Measurements from ENCODE around the gene MKX. TPM values are rescaled to one million over a fixed set of nuclear protein-coding genes. Genes with fewer than 3 reads are reported as not detected.

Gene MKX
- total and polyA plus RNA-seq, 2 donors (not counting 1 experiment from before 2014, with no cell fraction given): not detected

- POLR2A ChIA-PET: no interaction called here
- no peak for DNase-seq
- no peak overlapping the region for H3K27ac Mint-ChIP-seq
- no peak overlapping the region for H3K9ac ChIP-seq (ENCODE audit: low read length)
- intact Hi-C loops (cut with micrococcal nuclease): no loop called here
- no peaks in the 10 kb centered on the region for H3K4me1 ChIP-seq (ENCODE audit: control insufficient read depth in 2 of 2, insufficient read depth in 2 of 2, low read length in 2 of 2)
- H2AFZ ChIP-seq (ENCODE audit: insufficient read depth, low read depth, low read length, poor library complexity, severe bottlenecking): no peak overlapping the region
- CTCF ChIA-PET: interaction anchor here (1.1 kb wide), 1 partner anchor 10 kb away, joined by 3 read pairs; no protein-coding TSS in a partner anchor
- H4K20me1 ChIP-seq (ENCODE audit: control insufficient read depth, insufficient read depth, low read length, poor library complexity, severe bottlenecking): no peaks in the 10 kb centered on the region
- TF ChIP-seq EZH2 (IDR thresholded peaks at IDR 0.05; ENCODE audit: borderline replicate concordance, insufficient read depth, low read depth, low read length, poor library complexity, severe bottlenecking): no peak
- TF ChIP-seq CTCF (IDR thresholded peaks at IDR 0.05): no peak
- H3K9me3 ChIP-seq (ENCODE audit: control extremely low read depth in 1 of 3, control insufficient read depth in 2 of 3, insufficient read depth in 1 of 3, low read length in 2 of 3): no peaks in the 10 kb centered on the region
- no peaks in the 10 kb centered on the region for H3K79me2 ChIP-seq (ENCODE audit: control insufficient read depth, insufficient read depth, low read length)
- no peak overlapping the region for H3K27ac ChIP-seq (ENCODE audit: low read length in 2 of 2)
- no peak overlapping the region for H3K4me2 ChIP-seq (replicated peaks; ENCODE audit: low read depth, low read length, poor library complexity, severe bottlenecking)
- no peak for ATAC-seq (ENCODE audit: low read depth)
- no peak overlapping the region for H3K4me3 Mint-ChIP-seq
- no peaks in the 10 kb centered on the region for H3K27me3 ChIP-seq (replicated peaks in 1 of 4; ENCODE audit: control extremely low read depth in 1 of 4, control insufficient read depth in 3 of 4, insufficient read depth in 4 of 4, low read length in 3 of 4)
- H3K4me3 ChIP-seq (ENCODE audit: control extremely low read depth in 1 of 5, extremely low read depth in 1 of 5, insufficient read depth in 1 of 5, low read depth in 2 of 5, low read length in 4 of 5): no peak overlapping the region
- no peaks in the 10 kb centered on the region for H3K36me3 ChIP-seq (replicated peaks in 1 of 2; ENCODE audit: control extremely low read depth in 1 of 2, control insufficient read depth in 1 of 2, extremely low read depth in 1 of 2, insufficient read depth in 2 of 2, low read length in 1 of 2)
- WGBS (ENCODE audit: insufficient coverage): 85% methylated on average over 4 of the region's 5 CpGs
- H3K9me3 Mint-ChIP-seq (ENCODE audit: insufficient read depth): no peaks in the 10 kb centered on the region
- H3K27me3 Mint-ChIP-seq: peaks cover 7% of the 10 kb centered on the region
- no peaks in the 10 kb centered on the region for H3K4me1 Mint-ChIP-seq
Observed at GRCh38 chr10:27679369-27679912, 66.2 kb downstream of the MKX start.

GRCh38 chr10:27678166-27678565 lies 67.5 kb downstream of the MKX start:
- ChIA-PET CTCF (no interaction called here), POLR2A (no interaction called here)
- Histone ChIP-seq H3K9me3 (ENCODE audit: control extremely low read depth in 1 of 3, control insufficient read depth in 2 of 3, insufficient read depth in 1 of 3, low read length in 2 of 3) (no peaks in the 10 kb centered on the region), H3K4me3 (ENCODE audit: control extremely low read depth in 1 of 5, extremely low read depth in 1 of 5, insufficient read depth in 1 of 5, low read depth in 2 of 5, low read length in 4 of 5) (no peak overlapping the region), H3K79me2 (ENCODE audit: control insufficient read depth, insufficient read depth, low read length) (no peaks in the 10 kb centered on the region), H3K27ac (ENCODE audit: low read length in 2 of 2) (no peak overlapping the region), H3K4me2 (replicated peaks; ENCODE audit: low read depth, low read length, poor library complexity, severe bottlenecking) (no peak overlapping the region), H3K27me3 (replicated peaks in 1 of 4; ENCODE audit: control extremely low read depth in 1 of 4, control insufficient read depth in 3 of 4, insufficient read depth in 4 of 4, low read length in 3 of 4) (no peaks in the 10 kb centered on the region), H2AFZ (ENCODE audit: insufficient read depth, low read depth, low read length, poor library complexity, severe bottlenecking) (no peak overlapping the region), H3K4me1 (ENCODE audit: control insufficient read depth in 2 of 2, insufficient read depth in 2 of 2, low read length in 2 of 2) (no peaks in the 10 kb centered on the region), H4K20me1 (ENCODE audit: control insufficient read depth, insufficient read depth, low read length, poor library complexity, severe bottlenecking) (no peaks in the 10 kb centered on the region), H3K9ac (ENCODE audit: low read length) (no peak overlapping the region), H3K36me3 (replicated peaks in 1 of 2; ENCODE audit: control extremely low read depth in 1 of 2, control insufficient read depth in 1 of 2, extremely low read depth in 1 of 2, insufficient read depth in 2 of 2, low read length in 1 of 2) (no peaks in the 10 kb centered on the region)
- no peaks in the 10 kb centered on the region for H3K9me3 Mint-ChIP-seq (ENCODE audit: insufficient read depth)
- no peak for TF ChIP-seq CTCF (IDR thresholded peaks at IDR 0.05)
- TF ChIP-seq EZH2 (IDR thresholded peaks at IDR 0.05; ENCODE audit: borderline replicate concordance, insufficient read depth, low read depth, low read length, poor library complexity, severe bottlenecking): no peak
- H3K27ac Mint-ChIP-seq: no peak overlapping the region
- no peak overlapping the region for H3K4me3 Mint-ChIP-seq
- no peaks in the 10 kb centered on the region for H3K4me1 Mint-ChIP-seq
- DNase-seq (no peak), ATAC-seq (ENCODE audit: low read depth) (no peak)
- WGBS (ENCODE audit: insufficient coverage): 100% methylated on average over 1 of the region's 6 CpGs
- H3K27me3 Mint-ChIP-seq: peaks cover 7% of the 10 kb centered on the region
- intact Hi-C loops (cut with micrococcal nuclease): no loop called here

All from B cell (primary cell).